ENCODE results near the gene THSD7B.

DNA sequence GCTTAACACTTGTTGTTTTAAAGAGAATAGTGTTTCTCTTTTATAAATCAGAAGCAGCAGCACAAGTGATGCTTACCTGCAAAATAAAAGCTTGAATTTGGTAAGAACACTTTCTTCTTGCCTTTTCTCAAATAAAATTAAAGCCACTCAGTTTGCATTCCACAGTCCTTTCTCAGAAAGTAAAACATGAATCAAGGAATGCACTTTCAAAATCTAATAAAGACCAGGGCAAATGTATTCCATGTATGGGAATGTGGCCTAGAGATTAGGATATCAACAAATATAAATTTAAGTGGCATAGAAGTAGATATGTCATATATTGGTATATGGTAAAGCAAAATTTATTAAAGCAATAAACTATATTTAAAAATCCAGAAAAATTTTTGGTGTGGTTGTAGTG is 352.8 kb downstream of the THSD7B start:
- TF ChIP-seq, protein P1, sequence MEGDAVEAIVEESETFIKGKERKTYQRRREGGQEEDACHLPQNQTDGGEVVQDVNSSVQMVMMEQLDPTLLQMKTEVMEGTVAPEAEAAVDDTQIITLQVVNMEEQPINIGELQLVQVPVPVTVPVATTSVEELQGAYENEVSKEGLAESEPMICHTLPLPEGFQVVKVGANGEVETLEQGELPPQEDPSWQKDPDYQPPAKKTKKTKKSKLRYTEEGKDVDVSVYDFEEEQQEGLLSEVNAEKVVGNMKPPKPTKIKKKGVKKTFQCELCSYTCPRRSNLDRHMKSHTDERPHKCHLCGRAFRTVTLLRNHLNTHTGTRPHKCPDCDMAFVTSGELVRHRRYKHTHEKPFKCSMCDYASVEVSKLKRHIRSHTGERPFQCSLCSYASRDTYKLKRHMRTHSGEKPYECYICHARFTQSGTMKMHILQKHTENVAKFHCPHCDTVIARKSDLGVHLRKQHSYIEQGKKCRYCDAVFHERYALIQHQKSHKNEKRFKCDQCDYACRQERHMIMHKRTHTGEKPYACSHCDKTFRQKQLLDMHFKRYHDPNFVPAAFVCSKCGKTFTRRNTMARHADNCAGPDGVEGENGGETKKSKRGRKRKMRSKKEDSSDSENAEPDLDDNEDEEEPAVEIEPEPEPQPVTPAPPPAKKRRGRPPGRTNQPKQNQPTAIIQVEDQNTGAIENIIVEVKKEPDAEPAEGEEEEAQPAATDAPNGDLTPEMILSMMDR (IDR thresholded peaks at IDR 0.05): no peak
- TF ChIP-seq POLR2A (IDR thresholded peaks at IDR 0.05) (no peak), POLR2AphosphoS5 (IDR thresholded peaks at IDR 0.05) (no peak), EP300 (IDR thresholded peaks at IDR 0.05) (no peak)

All from upper lobe of left lung (tissue), 4 donors.